AG10803 (cell line): ENCODE measurements around the gene TEX10.

ENCODE experiments used
- DNase-seq: peaks from one replicate; pipeline ENCODE4 v3.0.0; 2010; ENCODE audit warnings: low read depth
- H3K4me3 ChIP-seq: 2 replicates; pipeline ENCODE4 v1.5.1; 2011; ENCODE audit warnings: mild to moderate bottlenecking, low read length, control low read depth
- CTCF ChIP-seq: conservative IDR thresholded peaks from 2 replicates; pipeline ENCODE4 v1.5.1; 2011; ENCODE audit warnings: mild to moderate bottlenecking, low read length, control low read depth, inconsistent platforms

Gene TEX10

GRCh38 chr9:100298378-100298777, 54.4 kb downstream of the TEX10 start:
- no peak for DNase-seq
- H3K4me3 ChIP-seq = no peak overlapping the region
- no peak for TF ChIP-seq CTCF

GRCh38 chr9:100296407-100296806, 56.3 kb downstream of the TEX10 start:
- no peak for DNase-seq
- TF ChIP-seq CTCF = no peak
- no peak overlapping the region for H3K4me3 ChIP-seq

DNA sequence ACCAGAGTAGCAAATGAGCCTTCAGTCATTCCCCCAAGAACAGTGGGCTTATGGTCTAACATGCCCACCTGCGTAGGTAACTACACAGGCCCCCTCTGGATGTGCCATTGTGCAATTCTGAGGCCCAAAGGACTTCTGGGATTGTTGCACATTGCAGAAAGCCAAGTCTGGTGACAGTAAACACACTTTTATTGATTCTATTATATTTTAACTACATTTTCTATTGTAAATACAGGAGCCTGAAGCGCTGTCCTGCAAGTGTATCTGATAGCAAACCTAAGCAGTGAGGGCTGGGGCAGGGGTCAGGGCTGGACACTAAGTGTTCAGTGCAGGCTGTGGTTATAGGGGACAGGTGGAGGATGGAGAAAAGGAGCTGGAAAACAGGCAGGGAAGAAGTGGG, 57.5 kb downstream of the TEX10 start:
- H3K4me3 ChIP-seq = no peak overlapping the region
- TF ChIP-seq CTCF = no peak
- DNase-seq = no peak

GRCh38 chr9:100294806-100295205, 57.9 kb downstream of the TEX10 start:
- no peak for DNase-seq
- no peak for TF ChIP-seq CTCF
- H3K4me3 ChIP-seq = no peak overlapping the region

DNA sequence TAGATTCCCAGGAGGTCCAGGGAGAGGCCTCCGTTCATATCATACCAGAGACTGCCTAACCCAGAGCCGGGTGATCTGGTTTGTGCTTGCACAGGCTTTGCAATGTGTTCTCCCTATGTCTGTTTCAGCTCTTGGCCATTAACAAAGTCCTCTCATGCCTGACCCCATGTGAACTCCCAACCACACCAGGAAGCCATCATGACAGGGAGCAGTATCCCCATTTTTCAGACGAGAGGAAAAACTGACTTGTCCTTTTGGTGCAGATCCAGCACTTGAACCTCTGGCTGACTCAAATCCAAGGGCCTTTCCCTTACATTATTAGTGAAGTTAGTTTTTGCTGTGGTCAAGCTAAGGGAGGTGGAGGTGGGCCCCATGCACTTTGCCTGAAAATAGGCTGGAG, 58.4 kb downstream of the TEX10 start:
- DNase-seq = no peak
- H3K4me3 ChIP-seq = no peak overlapping the region
- no peak for TF ChIP-seq CTCF

GRCh38 chr9:100292414-100292813, 60.3 kb downstream of the TEX10 start:
- no peak for DNase-seq
- H3K4me3 ChIP-seq = no peak overlapping the region
- TF ChIP-seq CTCF = no peak

GRCh38 chr9:100290714-100291113, 62.0 kb downstream of the TEX10 start:
- H3K4me3 ChIP-seq = no peak overlapping the region
- no peak for TF ChIP-seq CTCF
- DNase-seq = no peak
